OCI-LY3 (cell line): ENCODE data around the gene ATP7A.
"Not testable (repeated sequence)": the region's sequence is repeated elsewhere in the genome, so short reads cannot be mapped to it uniquely, and the experiment has no call there.

Experiments
- H2AFZ ChIP-seq: fragments of 200-600, 300-600 bp; shearing (Covaris generic); 2 replicates; pipeline ENCODE4 v1.6.0; 2014; ENCODE audit warnings: antibody characterized with exemption, low read depth, low read length
- H3K27ac ChIP-seq: fragments of 200-600, 300-600 bp; sonication (generic); 2 replicates; pipeline ENCODE4 v1.5.1; 2014; ENCODE audit warnings: mild to moderate bottlenecking, low read length, moderate library complexity, mixed read lengths
- H3K27me3 ChIP-seq: fragments of 200-600, 300-600 bp; sonication (generic); 2 replicates; pipeline ENCODE4 v1.6.1; 2014; ENCODE audit warnings: low read depth, low read length, mixed read lengths
- H3K36me3 ChIP-seq: fragments of 200-600, 300-600 bp; sonication (generic); replicated peaks from 2 replicates; pipeline ENCODE3; 2014; ENCODE audit warnings: low read depth, low read length, mixed read lengths
- H3K4me1 ChIP-seq: fragments of 300-600, 200-600 bp; sonication (generic); 2 replicates; pipeline ENCODE4 v1.6.1; 2014; ENCODE audit warnings: low read length, mixed read lengths
- H3K4me2 ChIP-seq: fragments of 200-600, 300-600 bp; sonication (generic); 2 replicates; pipeline ENCODE4 v1.6.1; 2014; ENCODE audit warnings: low read length, mixed read lengths
- H3K4me3 ChIP-seq: fragments of 300-600, 200-600 bp; sonication (generic); 2 replicates; pipeline ENCODE4 v1.5.1; 2014; ENCODE audit warnings: antibody characterized with exemption, mild to moderate bottlenecking, low read length, moderate library complexity
- H3K79me2 ChIP-seq: fragments of 300-600, 200-600 bp; shearing (Covaris generic); 2 replicates; pipeline ENCODE4 v1.6.1; 2014; ENCODE audit warnings: mild to moderate bottlenecking, low read length, mixed read lengths
- H3K9ac ChIP-seq: fragments of 300-600, 200-600 bp; shearing (Covaris generic); 2 replicates; pipeline ENCODE4 v1.6.0; 2014; ENCODE audit warnings: mild to moderate bottlenecking, low read length, moderate library complexity
- H3K9me3 ChIP-seq: fragments of 200-600, 300-600 bp; shearing (Covaris generic); 2 replicates; pipeline ENCODE4 v1.6.1; 2014; ENCODE audit warnings: low read length, mixed read lengths; ENCODE audit not compliant: insufficient read depth
- H4K20me1 ChIP-seq: fragments of 200-600, 300-600 bp; sonication (generic); 2 replicates; pipeline ENCODE4 v1.6.1; 2016; ENCODE audit warnings: low read length, mixed read lengths; ENCODE audit not compliant: insufficient read depth
- EZH2phosphoT487 ChIP-seq: fragments of 200-600 bp; shearing (Covaris generic); IDR thresholded peaks from 2 replicates; pipeline ENCODE4 v1.6.1; 2018; ENCODE audit warnings: antibody characterized with exemption, mixed run types, low read depth
- TF ChIP-seq, protein P1 (sequence below): fragments of 200-600, 300-600 bp; sonication (generic); IDR thresholded peaks from 2 replicates; pipeline ENCODE4 v1.5.1; 2014; ENCODE audit warnings: antibody characterized with exemption, low read length, low read depth

Gene ATP7A

DNA sequence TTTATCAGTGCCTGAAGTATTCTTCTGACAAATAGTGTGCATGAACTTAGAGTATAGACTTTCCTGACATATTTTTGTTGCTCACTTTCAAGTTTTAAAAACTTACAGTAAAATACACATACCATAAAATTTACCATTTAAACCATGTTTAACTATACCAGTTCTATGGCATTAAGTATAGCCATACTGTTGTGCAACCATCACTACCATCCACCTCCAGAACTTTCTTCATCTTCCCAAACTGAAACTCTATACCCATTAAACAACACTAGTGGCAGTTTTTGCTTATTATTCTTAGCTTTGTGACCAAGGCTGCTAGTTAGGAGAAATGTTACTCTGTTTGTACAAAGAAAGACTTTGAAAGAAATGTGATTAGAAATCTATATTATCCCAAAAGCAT lies 25.8 kb downstream of the ATP7A start:
- TF ChIP-seq EZH2phosphoT487: no peak
- TF ChIP-seq, protein P1, sequence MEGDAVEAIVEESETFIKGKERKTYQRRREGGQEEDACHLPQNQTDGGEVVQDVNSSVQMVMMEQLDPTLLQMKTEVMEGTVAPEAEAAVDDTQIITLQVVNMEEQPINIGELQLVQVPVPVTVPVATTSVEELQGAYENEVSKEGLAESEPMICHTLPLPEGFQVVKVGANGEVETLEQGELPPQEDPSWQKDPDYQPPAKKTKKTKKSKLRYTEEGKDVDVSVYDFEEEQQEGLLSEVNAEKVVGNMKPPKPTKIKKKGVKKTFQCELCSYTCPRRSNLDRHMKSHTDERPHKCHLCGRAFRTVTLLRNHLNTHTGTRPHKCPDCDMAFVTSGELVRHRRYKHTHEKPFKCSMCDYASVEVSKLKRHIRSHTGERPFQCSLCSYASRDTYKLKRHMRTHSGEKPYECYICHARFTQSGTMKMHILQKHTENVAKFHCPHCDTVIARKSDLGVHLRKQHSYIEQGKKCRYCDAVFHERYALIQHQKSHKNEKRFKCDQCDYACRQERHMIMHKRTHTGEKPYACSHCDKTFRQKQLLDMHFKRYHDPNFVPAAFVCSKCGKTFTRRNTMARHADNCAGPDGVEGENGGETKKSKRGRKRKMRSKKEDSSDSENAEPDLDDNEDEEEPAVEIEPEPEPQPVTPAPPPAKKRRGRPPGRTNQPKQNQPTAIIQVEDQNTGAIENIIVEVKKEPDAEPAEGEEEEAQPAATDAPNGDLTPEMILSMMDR: no peak
- no peaks in the 10 kb centered on the region for H3K9me3 ChIP-seq
- H4K20me1 ChIP-seq: no peaks in the 10 kb centered on the region
- H3K9ac ChIP-seq: no peak overlapping the region
- no peaks in the 10 kb centered on the region for H3K79me2 ChIP-seq
- no peak overlapping the region for H3K4me3 ChIP-seq
- no peaks in the 10 kb centered on the region for H3K36me3 ChIP-seq
- H2AFZ ChIP-seq: no peak overlapping the region
- H3K27me3 ChIP-seq: no peaks in the 10 kb centered on the region
- H3K27ac ChIP-seq: no peak overlapping the region
- no peak overlapping the region for H3K4me2 ChIP-seq
- H3K4me1 ChIP-seq: peaks cover 18% of the 10 kb centered on the region

DNA sequence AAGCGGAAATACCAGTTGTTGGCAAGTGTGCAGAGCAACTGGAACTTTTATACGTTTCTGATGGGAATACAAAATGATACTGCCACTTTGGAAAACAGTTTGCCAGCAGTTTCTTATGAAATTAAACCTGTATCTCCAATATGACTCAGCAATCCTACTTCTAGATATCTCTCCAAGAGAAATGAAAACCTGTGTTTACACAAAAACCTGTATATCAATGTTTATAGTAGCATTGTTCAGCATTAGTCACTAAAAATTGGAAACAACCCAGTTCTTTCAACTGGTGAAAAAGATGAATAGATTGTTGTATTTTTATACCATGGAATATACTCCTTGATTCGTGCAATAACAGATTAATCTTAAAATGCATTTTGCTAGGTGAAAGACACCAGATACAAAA lies 26.8 kb downstream of the ATP7A start:
- H3K4me2 ChIP-seq: no peak overlapping the region

DNA sequence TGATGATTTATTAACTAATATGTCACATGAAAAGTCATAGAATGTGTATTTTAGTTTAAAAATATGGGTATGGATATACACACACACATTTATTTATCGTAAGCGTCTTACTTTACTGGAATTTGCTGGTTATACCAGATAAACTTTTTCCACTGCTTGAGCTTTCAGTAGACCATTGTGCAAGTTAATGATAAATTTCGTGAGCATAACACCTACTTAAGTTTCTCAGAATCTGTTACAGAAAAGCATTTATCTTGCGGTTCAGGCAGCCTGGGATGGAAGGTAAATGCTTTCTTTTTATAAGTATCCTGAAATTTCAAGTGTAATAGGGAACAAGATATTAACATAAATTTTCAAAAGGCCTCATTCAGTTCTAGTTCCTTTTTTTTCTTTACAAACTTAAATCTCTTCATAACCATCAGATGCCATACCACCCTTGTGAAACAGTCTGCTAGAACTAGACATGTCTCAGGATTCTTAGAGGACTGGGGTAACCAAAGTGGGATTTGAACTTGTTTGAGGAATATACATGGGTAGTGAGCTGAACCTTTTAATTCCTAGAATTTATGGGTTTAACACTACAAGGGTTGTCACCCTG lies 27.7 kb downstream of the ATP7A start:
- H4K20me1 ChIP-seq: no peaks in the 10 kb centered on the region
- no peaks in the 10 kb centered on the region for H3K79me2 ChIP-seq
- H3K4me2 ChIP-seq: no peak overlapping the region
- no peaks in the 10 kb centered on the region for H3K9me3 ChIP-seq
- no peak for TF ChIP-seq EZH2phosphoT487
- TF ChIP-seq, protein P1: no peak
- peak overlapping the region; percentile 30; the same call in 1 of the 2 replicates for H3K27ac ChIP-seq
- no peak overlapping the region for H3K9ac ChIP-seq
- no peaks in the 10 kb centered on the region for H3K27me3 ChIP-seq
- H3K36me3 ChIP-seq: no peaks in the 10 kb centered on the region
- H2AFZ ChIP-seq: no peak overlapping the region
- H3K4me1 ChIP-seq: peaks cover 26% of the 10 kb centered on the region
- H3K4me3 ChIP-seq: no peak overlapping the region

More for the DNA sequence above, 26.8 kb downstream of the ATP7A start:
- TF ChIP-seq EZH2phosphoT487: no peak
- TF ChIP-seq, protein P1: no peak
- Histone ChIP-seq H3K4me3 (no peak overlapping the region), H3K27ac (no peak overlapping the region), H3K36me3 (no peaks in the 10 kb centered on the region), H3K9ac (no peak overlapping the region), H3K27me3 (no peaks in the 10 kb centered on the region), H4K20me1 (no peaks in the 10 kb centered on the region), H2AFZ (no peak overlapping the region), H3K4me1 (peaks cover 18% of the 10 kb centered on the region), H3K79me2 (no peaks in the 10 kb centered on the region), H3K9me3 (no peaks in the 10 kb centered on the region)

DNA sequence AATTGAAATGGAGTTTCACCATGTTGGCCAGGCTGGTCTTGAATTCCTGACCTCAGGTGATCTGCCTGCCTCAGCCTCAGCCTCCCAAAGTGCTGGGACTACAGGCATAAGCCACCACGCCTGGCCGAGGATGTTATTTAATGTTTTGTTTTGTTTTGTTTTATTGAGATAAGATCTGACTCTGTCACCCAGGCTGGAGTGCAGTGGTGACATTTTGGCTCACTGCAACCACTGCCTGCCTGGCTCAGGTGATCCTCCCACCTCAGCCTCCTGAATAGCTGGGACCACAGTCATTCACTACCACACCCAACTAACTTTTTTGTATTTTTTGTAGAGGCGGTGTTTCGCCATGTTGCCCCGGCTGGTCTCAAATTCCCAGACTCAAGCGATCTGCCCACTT lies 34.5 kb downstream of the ATP7A start:
- H3K9ac ChIP-seq, H3K4me2 ChIP-seq, H3K4me3 ChIP-seq, H3K9me3 ChIP-seq, H4K20me1 ChIP-seq, H3K27me3 ChIP-seq, H2AFZ ChIP-seq, H3K27ac ChIP-seq, H3K36me3 ChIP-seq, H3K79me2 ChIP-seq: not testable (repeated sequence)
- peaks cover 10% of the 10 kb centered on the region for H3K4me1 ChIP-seq
